DND-41 (cell line): ENCODE results near the gene TRIM5.
A peak's percentile ranks its signal among the peaks of the same experiment; 100 is the strongest.
"Not testable (repeated sequence)": the region's sequence is repeated elsewhere in the genome, so short reads cannot be mapped to it uniquely, and the experiment has no call there.

ENCODE experiments used
- ATAC-seq: fragments of 200-7000 bp; cut with Tn5 transposase; 3 replicates; pipeline ENCODE4 v1.9.1; 2021; ENCODE audit warnings: low read depth; ENCODE audit not compliant: insufficient read depth
- DNase-seq: peaks from one replicate; pipeline ENCODE4 v3.0.0-alpha.2; 2020
- H2AFZ ChIP-seq: 2 replicates; pipeline ENCODE4 v1.6.0; 2012; ENCODE audit warnings: low read depth, low read length
- H3K27ac ChIP-seq: 2 replicates; pipeline ENCODE4 v1.5.1; 2012; ENCODE audit warnings: low read length, inconsistent platforms
- H3K27me3 ChIP-seq: fragments of 200-600 bp; sonication (generic); 2 replicates; pipeline ENCODE4 v1.6.0; 2012; ENCODE audit warnings: low read length, mild to moderate bottlenecking, inconsistent platforms; ENCODE audit not compliant: insufficient read depth, poor library complexity
- H3K36me3 ChIP-seq: 2 replicates; pipeline ENCODE4 v1.5.1; 2012; ENCODE audit warnings: low read length, inconsistent platforms; ENCODE audit not compliant: insufficient read depth
- H3K4me1 ChIP-seq: 2 replicates; pipeline ENCODE4 v1.5.1; 2012; ENCODE audit warnings: mild to moderate bottlenecking, low read length; ENCODE audit not compliant: insufficient read depth
- H3K4me2 ChIP-seq: 2 replicates; pipeline ENCODE4 v1.6.0; 2012; ENCODE audit warnings: mild to moderate bottlenecking, moderate library complexity, low read length, inconsistent platforms; ENCODE audit not compliant: insufficient read depth
- H3K4me3 ChIP-seq, 2 experiments: fragments of 200-600 bp in 1 of 2; shearing (Covaris generic) in 1 of 2; 2 replicates each; pipeline ENCODE4 v1.5.1; 2012 to 2016; ENCODE audit warnings: inconsistent platforms in 2 of 2, low read length in 2 of 2, mild to moderate bottlenecking in 2 of 2, low read depth in 1 of 2, moderate library complexity in 1 of 2
- H3K79me2 ChIP-seq: 2 replicates; pipeline ENCODE4 v1.6.0; 2012; ENCODE audit warnings: low read length, inconsistent platforms; ENCODE audit not compliant: insufficient read depth
- H3K9ac ChIP-seq: 2 replicates; pipeline ENCODE4 v1.6.0; 2012; ENCODE audit warnings: low read depth, mild to moderate bottlenecking, inconsistent platforms, low read length, moderate library complexity
- H3K9me3 ChIP-seq: 2 replicates; pipeline ENCODE4 v1.5.1; 2012; ENCODE audit warnings: low read length, moderate library complexity, mild to moderate bottlenecking, inconsistent platforms; ENCODE audit not compliant: insufficient read depth, severe bottlenecking
- H4K20me1 ChIP-seq: 2 replicates; pipeline ENCODE4 v1.6.0; 2012; ENCODE audit warnings: low read length; ENCODE audit not compliant: insufficient read depth
- CTCF ChIP-seq: IDR thresholded peaks from 2 replicates; pipeline ENCODE4 v1.5.1; 2012; ENCODE audit warnings: borderline replicate concordance, low read length, moderate library complexity, mild to moderate bottlenecking; ENCODE audit not compliant: poor library complexity, severe bottlenecking; ENCODE audit errors: extremely low read depth
- EZH2 ChIP-seq: IDR thresholded peaks from 3 replicates; pipeline ENCODE4 v1.6.1; 2012; ENCODE audit warnings: borderline replicate concordance, low read depth, mild to moderate bottlenecking, moderate library complexity, low read length, inconsistent platforms; ENCODE audit not compliant: severe bottlenecking

Gene TRIM5

DNA sequence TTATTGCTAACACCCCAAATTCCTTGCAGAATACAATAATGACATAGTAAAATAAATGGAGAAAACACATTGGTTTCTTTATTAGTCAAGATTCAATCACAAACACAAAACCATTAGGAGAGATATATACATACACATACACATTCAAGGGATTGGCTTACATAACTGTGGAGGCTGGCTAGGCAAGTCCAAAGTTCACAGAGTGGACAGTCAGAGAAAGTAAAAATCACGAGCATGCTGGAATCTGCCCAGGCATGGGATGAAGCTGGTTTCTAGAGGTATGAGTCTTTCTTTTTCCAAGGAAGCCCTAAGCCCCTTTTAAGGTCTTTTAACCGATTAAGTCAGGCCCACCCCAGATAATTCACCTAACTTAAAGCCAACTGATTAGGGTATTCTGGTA lies 37.7 kb upstream of the TRIM5 start:
- H3K4me3 ChIP-seq: no peak overlapping the region
- no peaks in the 10 kb centered on the region for H3K36me3 ChIP-seq
- H3K9me3 ChIP-seq: no peaks in the 10 kb centered on the region
- no peak for TF ChIP-seq EZH2
- no peaks in the 10 kb centered on the region for H3K4me1 ChIP-seq
- H4K20me1 ChIP-seq: no peaks in the 10 kb centered on the region
- H2AFZ ChIP-seq: no peak overlapping the region
- no peak overlapping the region for H3K4me2 ChIP-seq
- ATAC-seq: no peak
- no peak overlapping the region for H3K27ac ChIP-seq
- H3K27me3 ChIP-seq: no peaks in the 10 kb centered on the region
- no peak overlapping the region for H3K9ac ChIP-seq
- no peaks in the 10 kb centered on the region for H3K79me2 ChIP-seq
- DNase-seq: no peak

GRCh38 chr11:5719703-5720495 lies 35.0 kb upstream of the TRIM5 start:
- H3K4me1 ChIP-seq: no peaks in the 10 kb centered on the region
- H3K36me3 ChIP-seq: no peaks in the 10 kb centered on the region
- H3K9me3 ChIP-seq: no peaks in the 10 kb centered on the region
- ATAC-seq: peak; percentile 68
- no peaks in the 10 kb centered on the region for H3K79me2 ChIP-seq
- H4K20me1 ChIP-seq: no peaks in the 10 kb centered on the region
- TF ChIP-seq EZH2: no peak
- no peak for TF ChIP-seq CTCF
- H3K4me3 ChIP-seq: no peak overlapping the region
- no peaks in the 10 kb centered on the region for H3K27me3 ChIP-seq
- H3K4me2 ChIP-seq: no peak overlapping the region; the same call in 1 of the 2 replicates
- DNase-seq: peak; percentile 10
- no peak overlapping the region for H3K9ac ChIP-seq
- no peak overlapping the region for H2AFZ ChIP-seq
- H3K27ac ChIP-seq: no peak overlapping the region

DNA sequence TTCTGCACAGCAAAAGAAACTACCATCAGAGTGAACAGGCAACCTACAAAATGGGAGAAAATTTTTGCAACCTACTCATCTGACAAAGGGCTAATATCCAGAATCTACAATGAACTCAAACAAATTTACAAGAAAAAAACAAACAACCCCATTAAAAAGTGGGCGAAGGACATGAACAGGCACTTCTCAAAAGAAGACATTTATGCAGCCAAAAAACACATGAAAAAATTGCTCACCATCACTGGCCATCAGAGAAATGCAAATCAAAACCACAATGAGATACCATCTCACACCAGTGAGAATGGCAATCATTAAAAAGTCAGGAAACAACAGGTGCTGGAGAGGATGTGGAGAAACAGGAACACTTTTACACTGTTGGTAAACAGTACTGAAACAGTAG lies 31.6 kb upstream of the TRIM5 start:
- DNase-seq, H3K9ac ChIP-seq, H3K79me2 ChIP-seq, H3K9me3 ChIP-seq, H3K27ac ChIP-seq, H3K4me2 ChIP-seq, ATAC-seq, H2AFZ ChIP-seq, H3K36me3 ChIP-seq, H3K4me1 ChIP-seq, H4K20me1 ChIP-seq, H3K4me3 ChIP-seq, H3K27me3 ChIP-seq: not testable (repeated sequence)

DNA sequence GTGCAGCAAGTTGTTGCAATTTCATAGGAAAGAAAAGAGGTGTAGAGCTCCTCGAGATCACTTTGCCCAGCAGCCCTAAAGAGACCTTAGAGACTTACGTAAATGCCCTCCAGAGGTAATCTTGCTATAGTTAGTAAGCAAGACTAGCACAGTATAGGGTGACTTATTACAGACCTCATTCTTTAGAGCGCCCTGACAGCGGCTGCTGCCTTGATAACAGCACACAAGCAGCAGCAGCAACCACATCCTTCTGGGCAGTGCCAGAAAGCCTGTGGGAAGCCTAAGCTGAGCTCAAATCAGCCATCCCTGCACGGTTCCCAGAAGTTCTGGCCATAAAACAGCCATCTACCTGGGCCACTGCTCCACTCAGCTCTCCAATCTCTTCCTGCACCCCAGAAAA lies 28.8 kb upstream of the TRIM5 start:
- Histone ChIP-seq H3K4me1 (no peaks in the 10 kb centered on the region), H3K4me3 (no peak overlapping the region), H3K4me2 (no peak overlapping the region), H3K79me2 (no peaks in the 10 kb centered on the region), H3K27me3 (no peaks in the 10 kb centered on the region), H4K20me1 (no peaks in the 10 kb centered on the region), H3K9ac (no peak overlapping the region), H3K9me3 (no peaks in the 10 kb centered on the region), H3K27ac (no peak overlapping the region), H2AFZ (no peak overlapping the region), H3K36me3 (peaks cover 9% of the 10 kb centered on the region; the same call in 1 of the 2 replicates)
- TF ChIP-seq CTCF (no peak), EZH2 (no peak)
- ATAC-seq (peak; percentile 42; the same call in 1 of the 3 replicates), DNase-seq (no peak)
